ENCODE measurements around the gene FMNL1.
"Not testable (repeated sequence)": the region's sequence is repeated elsewhere in the genome, so short reads cannot be mapped to it uniquely, and the experiment has no call there.

Gene FMNL1, protein sequence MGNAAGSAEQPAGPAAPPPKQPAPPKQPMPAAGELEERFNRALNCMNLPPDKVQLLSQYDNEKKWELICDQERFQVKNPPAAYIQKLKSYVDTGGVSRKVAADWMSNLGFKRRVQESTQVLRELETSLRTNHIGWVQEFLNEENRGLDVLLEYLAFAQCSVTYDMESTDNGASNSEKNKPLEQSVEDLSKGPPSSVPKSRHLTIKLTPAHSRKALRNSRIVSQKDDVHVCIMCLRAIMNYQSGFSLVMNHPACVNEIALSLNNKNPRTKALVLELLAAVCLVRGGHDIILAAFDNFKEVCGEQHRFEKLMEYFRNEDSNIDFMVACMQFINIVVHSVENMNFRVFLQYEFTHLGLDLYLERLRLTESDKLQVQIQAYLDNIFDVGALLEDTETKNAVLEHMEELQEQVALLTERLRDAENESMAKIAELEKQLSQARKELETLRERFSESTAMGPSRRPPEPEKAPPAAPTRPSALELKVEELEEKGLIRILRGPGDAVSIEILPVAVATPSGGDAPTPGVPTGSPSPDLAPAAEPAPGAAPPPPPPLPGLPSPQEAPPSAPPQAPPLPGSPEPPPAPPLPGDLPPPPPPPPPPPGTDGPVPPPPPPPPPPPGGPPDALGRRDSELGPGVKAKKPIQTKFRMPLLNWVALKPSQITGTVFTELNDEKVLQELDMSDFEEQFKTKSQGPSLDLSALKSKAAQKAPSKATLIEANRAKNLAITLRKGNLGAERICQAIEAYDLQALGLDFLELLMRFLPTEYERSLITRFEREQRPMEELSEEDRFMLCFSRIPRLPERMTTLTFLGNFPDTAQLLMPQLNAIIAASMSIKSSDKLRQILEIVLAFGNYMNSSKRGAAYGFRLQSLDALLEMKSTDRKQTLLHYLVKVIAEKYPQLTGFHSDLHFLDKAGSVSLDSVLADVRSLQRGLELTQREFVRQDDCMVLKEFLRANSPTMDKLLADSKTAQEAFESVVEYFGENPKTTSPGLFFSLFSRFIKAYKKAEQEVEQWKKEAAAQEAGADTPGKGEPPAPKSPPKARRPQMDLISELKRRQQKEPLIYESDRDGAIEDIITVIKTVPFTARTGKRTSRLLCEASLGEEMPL

DNA sequence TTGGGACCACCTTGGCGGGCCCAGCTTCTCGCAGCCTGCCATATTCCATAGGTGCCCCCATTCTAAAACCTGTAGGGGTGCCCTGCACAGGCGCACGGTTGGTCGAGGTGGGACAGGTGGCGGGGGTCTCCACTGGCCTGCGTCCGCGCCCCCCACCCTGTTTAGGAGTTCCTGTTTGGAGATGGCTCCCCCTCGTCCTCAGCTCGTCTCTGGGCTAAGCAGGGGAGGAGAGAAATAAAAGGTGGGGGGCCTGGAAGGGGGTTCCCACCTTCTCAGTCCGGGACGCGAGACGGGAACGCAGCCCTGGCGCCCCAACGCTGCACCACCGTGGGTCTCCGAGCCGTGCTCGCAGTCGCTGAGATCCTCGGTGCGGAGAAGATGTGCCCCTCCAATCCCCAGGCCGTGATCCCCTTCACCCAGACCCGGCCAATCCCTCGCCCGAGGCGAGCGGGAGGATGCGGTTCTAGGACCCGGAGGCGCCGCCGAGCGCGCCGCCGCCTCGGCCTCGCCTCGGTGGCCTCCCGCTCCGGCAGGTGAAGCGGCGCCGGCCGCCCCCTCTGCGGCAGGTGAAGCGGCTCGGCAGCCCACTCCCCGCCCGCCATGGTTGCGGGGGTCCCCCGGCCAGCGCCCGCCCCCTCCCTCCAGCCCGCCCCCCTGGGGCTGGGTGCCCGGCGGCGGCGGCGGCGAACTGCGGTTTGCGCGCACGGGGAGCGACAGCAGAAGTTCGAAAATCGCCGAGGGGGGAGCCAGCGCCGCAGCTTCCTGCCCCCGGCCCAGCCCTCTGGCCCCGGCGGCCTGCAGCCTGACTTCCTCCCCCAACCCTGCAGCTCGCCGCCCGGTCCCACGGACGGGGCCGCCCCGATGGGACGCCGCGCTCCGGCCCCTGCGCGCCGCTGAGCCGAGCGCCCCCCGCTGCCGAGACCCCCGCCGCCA is at the start of gene FMNL1:
Gene FMNL1, plus strand, starts transcription at position 805 of the 933 bp plus-strand sequence. CDS start 240 bp downstream, outside the sequence.
- peak; percentile 85 for DNase-seq

DNA sequence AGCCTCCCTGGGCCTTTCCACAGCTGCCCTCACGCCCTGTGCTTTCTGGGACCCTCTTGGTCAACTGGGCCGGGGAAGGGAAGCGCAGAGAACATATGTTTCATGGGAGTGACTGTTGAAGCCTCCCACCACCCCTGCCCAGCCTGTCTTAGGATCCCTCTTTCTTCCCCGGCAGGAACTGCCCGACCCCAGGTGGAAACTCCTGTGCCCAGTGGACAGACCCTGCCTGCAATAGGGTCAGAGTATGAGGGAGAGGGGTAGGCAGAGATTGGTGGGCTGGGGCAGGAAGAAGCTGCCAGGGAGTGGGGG is 49.5 kb upstream of the FMNL1 start:
- no peak for DNase-seq

DNA sequence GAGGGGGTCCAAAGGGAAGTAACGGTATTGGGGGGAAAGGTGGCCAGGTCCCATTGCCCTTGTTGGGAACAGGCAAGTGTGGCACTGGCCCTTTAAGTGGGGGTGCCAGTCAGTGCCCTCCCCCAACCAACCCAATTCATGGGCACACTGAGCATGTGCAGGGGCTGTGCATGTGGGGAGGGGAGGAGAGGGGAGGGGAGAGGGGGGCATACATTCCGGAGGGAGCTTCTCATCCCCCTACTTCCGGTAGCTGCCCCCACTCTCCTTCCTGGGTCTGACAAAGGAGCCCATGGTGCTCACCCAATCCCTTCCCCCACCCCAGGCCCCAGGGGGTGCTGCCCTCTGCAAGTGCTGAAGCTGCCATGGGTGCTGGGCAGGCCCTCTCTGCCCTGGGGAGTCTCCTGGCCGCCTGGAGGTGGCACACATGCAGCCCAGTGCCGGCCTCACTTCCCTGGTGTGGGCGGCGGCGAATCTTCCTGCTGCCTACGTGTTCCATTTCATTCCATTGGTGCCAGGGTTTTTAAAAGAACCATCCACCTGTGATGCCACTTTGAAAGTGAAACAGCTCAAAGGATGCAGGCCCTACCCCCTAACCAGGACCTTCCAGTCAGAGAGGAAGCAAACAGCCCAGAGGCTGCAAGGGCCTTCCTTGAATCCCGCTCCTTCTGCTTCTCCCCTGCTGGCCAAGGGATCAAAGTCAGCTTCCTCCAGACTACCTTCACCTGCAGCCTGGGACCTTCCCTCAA is 49.0 kb upstream of the FMNL1 start:
- peak; percentile 85 for DNase-seq

DNA sequence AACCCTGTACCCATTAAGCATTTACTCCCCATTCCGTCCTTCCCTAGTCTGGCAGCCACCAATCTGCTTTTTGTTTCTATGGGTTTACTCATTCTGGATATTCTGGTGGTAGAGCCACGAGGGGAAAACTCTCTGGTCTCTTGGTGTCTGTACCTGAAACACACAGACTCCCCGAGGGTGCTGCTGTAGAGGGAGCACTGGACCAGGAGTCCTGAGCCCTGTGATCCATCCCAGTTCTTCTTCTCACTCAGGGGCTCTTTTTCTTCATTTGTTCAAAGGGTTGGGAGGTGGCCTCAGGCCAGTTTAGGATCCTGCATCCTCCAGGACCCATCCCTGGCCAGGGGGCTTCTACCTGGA is 45.9 kb upstream of the FMNL1 start:
- DNase-seq, result no peak

DNA sequence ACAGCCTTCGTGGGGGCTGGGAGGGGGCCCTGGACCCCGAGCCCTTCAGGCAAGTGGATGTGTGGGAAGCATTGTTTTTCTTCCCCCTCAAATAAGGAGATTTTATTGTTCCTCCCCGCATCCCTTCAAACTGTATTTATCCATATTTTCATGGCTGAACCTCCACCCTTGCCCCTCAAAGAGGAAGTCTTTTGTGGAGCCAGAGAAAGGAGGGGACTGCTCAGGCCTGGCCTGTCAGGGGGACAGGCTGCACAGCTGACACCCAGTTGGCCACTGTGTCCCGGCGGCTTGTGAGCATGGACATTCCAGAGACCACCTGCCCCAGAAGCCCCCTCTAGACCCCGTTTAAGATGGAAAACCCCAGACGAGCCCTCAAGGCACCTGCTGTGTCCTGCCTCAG is 44.1 kb upstream of the FMNL1 start:
- no peak for DNase-seq

DNA sequence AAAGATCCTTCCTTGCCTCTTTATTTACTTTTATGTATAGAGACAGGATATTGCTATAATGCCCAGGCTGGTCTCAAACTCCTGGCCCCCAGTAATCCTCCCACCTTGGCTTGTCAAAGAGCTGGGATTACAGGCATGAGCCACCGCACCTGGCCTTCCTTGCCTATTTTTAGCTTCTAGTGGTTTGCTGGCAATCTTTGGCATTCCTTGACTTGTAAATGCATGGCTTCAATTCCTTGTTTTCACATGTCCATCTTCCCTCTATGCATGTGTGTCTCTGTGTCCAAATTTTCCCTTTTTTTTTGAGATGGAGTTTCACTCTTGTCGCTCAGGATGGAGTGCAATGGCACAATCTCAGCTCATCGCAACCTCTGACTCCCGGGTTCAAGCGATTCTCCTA is 37.5 kb upstream of the FMNL1 start:
- no peak for DNase-seq

DNA sequence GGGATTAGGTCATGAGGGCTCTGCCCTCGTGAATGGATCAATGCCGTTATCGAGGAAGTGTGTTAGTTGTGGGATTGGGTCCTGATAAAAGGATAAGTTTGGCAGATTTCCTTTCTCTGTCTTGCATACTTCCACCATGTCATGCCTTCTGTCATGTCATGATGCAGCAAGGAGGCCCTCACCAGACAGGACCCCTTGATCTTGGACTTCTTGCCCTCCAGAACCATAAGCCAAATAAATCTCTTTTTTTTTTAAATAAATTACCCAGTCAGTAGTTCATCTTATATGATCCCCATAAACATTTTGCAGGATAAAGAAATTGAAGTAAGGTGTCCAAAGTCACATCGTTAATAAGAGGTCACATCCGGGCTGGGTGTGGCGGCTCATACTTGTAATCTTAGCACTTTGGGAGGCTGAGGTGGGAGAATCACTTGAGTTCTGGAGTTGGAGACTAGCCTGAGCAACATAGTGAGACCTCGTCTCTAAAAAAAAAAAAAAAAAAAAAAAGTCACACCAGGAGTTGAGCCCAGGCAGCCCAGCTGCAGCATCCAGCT is 34.8 kb upstream of the FMNL1 start:
- no peak for DNase-seq

DNA sequence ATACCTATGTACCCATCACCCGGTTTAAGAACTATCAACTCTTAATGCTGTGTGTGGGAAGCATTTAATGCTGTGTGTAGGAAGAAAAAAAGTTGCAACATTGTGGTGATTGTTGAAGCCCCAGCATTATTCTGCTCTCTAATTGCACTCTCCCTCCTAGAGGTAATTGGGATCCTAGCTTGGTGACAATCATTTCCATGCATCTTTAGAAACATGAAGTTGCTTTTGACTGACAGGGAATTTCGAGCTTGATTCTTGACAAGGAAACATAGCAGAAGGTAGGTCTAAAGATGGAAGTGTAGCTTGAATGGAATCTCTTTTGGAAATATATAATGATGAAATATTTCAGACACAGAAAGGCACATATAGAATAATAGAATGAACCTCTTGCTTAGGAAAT is 32.7 kb upstream of the FMNL1 start:
- DNase-seq, result no peak

DNA sequence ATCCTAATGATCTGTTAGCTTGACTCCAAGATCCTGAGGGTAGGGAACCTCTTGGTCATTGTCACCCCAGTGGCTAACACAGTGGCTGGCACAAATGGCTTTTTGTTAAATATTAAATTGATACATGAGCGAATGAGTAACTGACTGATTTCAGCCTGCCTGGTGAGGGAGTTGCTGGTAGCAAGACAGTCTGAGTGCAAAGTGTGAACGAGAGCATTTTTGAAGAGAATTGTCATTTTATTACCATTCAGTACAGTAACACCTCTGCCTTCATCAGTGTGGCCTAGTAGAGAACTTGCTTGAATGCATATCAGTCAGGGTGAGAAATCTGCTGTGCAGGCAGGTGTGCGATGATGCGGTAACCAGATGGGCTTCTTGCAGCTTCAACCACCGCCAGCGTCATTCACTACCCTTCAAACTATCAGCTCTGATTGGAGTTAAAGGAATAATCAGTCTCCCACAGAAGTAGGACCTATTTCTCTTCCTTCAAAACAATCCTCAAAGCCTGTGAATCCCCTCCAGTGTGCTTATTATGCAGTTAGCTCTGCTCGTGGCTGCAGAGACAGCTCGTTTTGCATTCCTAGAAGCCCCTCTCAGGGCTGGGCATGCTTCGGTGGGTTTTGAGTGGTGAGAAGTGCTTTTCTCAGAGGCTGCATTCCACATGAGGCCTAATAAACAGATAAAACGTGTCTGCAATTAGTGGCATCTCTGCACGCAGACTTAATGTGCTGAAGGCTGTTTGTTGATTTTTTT is 31.0 kb upstream of the FMNL1 start:
- no peak for DNase-seq

DNA sequence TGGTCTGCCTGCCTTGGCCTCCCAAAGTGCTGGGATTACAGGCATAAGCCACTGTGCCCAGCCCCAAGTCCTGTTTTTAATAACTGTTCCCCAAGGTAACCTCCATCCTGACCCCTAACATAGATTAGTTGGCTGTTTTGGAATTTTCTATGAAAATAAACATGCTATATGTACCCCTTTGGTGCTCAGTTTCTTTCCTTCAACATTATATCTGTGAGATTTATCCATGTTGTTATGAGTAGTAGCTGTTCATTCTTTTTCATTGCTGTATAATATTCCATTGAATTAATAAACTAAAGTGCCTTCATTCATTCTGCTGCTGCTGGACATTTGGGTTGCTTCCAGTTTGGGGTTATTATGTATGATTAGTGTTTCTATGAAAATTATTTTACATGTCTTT is 26.3 kb upstream of the FMNL1 start:
- no peak for DNase-seq

DNA sequence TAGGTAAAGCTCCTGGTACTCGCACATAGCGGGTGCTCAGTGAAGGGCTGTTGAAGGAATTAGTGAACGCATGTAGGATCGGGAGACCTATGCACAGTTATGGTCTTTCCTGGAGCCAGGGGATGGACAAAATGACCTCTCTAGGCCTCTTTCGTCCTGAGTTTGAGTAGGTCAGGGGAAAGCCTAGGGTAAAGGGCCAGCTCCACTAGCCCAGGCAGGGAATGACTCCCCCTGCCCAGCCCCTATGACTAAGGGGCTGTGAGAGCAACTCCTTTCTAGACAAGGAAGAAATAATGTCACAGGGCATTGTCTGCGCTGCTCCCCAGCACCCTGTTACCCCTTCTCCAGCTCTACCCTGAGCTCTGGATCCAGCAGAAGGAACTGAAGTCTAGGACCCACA is 24.6 kb upstream of the FMNL1 start:
- DNase-seq, result no peak

DNA sequence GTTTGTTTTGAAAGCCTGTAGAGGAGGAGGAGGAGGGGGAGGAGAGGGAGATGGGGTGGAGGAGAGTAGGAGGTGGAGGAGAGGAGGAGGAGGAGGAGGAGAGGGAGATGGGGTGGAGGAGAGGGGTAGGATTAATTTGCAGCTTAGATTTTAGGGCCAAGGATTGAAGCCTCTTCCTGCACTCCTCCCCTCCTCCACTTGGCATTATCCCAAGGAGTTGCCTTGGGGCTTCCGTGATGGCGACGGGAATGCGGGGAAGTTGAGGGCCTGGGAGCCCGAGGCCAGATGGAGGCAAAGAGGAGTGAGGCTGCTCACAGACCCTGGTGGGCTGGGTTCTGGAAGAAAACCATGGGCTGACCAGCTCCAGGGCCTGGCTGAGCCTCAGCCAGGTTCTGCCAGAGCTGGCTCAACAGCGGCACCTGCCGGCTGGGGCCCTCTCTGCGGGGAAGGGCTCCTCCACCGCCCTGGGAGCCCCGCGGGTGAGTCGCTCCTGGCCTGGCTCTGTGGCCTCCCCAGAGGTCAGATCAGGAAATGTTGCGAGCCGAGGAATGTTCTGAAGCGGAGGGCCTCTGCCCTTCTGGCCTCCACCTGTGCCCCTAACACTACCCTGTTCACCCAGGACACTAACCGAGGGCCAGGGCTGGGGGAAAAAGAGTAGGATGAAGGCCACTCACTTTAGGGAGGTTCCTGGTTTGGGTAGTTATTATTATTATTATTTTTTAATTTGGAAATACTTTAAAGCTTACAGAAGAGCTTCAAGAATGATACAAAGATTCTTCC is 23.9 kb upstream of the FMNL1 start:
- peak; percentile 97 for DNase-seq

DNA sequence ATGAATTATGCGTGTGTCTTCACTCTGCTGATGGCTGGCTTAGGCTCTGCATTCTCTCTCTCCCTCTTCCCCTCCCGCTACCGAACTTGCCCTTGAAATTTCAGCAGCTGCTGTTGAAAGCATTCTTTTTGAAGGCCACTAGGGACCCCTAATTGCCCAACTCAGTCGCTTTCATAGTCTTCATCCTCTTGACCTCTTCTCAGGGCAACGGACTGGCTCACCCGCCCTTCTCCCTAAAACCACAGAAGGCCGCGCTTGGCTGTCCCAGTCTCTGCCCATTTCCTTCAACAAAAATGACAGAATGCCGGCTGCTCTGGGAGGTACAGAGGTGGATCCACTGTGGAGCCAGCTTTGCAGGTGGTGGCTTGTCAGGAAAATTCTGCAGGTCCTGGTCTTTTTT is 21.0 kb upstream of the FMNL1 start:
- DNase-seq, result no peak

DNA sequence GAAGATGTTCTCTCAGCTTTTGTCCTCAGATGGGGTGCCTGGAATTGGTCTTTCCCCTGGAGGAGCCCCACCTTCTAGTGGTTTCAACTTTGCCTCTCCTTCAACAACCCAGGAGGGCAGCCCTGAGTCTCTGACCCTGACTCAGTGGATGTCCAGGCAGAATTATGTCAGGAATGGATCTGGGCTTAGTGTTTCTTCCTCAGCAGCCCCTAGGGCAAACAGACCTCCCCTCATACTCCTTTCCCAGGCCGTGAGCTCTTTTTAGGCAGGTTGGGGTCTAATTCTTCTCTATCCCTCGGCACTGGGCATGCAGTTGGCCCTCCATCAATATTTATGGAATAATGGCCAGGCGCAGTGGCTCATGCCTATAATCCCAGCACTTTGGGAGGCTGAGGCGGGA is 20.2 kb upstream of the FMNL1 start:
- no peak for DNase-seq

DNA sequence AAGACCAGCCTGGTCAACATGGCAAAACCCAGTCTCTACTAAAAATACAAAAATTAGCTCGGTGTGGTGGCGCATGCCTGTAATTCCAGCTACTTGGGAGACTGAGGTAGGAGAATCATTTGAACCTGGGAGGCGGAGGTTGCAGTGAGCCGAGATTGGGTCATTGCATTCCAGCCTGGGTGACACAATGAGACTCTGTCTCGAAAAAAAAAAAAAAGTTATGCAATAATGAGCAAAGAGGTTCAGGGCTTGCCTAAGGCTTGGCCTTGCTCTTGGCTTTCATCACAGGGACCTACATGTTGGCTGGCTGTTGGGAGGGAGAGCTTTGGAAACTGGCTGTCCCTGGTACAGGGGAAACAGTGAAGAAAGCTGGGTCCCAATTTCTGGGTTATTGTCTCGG is 19.8 kb upstream of the FMNL1 start:
- not testable (repeated sequence) for DNase-seq

DNA sequence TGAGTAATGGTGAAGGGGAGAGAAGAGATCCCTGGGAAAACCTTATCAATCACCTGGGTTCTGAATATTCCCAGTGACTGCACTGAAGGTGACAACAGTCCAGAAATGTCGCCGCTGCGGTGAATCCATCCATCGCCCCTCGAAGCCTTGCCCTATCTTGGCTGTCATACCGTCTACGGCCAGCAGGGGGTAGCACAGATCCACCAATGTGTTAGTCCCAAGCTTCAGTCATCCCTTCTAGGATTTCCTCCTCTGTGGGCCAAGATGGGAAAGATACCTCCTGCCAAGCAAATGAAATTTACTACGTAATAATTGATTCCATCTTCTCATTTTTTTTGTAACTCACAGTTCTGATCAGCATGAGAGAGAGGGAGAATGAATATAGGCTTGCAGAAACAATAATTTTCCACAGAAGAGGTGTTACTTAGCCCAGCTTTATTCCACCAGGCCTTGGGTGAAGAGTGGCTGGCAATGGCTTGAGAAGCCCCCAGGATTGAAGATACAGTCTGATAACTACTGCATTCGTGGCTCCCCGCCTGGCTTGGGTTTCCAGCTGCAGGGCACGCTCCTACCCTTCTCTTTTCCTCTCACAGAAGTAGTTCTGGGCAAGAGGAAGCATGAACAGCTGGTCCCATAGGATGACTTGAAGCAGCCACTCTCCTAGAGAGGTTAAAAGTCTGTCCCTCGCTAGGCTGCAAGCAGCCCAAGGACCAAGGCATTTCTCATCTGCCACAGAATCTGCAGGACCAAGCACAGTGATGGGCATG is 2.6 kb upstream of the FMNL1 start:
- peak; percentile 99 for DNase-seq

DNA sequence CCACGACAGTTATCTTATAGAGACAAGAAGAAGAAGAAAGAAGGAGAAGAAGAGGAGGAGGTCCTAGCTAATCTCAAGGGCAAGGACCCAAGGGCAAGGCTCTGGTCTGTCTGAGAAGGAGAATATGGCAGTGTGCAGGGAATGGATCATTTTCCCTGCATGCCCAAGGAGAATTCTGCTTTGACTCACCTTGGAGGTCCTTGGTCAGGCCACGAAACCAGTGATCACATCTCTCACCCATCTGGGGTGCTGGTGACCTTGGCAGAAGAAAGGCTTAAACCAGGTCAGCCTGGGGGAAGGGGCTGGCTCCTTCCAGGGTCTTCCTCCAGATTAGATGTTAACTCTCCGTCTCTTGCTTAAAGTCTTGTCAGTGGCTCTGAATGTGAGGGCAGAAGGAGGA is 1.6 kb upstream of the FMNL1 start:
- DNase-seq, result no peak

DNA sequence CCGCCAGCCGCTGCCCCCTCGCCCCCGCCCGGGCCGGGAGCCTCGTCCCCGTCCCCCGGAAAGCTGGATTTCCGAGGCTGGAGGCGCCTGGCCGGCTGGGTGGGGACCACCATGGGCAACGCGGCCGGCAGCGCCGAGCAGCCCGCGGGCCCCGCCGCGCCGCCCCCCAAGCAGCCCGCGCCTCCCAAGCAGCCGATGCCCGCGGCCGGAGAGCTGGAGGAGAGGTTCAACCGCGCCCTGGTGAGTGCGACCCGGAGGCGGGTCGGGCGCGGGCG is 266 bp downstream of the FMNL1 start:
- DNase-seq, result no peak

DNA sequence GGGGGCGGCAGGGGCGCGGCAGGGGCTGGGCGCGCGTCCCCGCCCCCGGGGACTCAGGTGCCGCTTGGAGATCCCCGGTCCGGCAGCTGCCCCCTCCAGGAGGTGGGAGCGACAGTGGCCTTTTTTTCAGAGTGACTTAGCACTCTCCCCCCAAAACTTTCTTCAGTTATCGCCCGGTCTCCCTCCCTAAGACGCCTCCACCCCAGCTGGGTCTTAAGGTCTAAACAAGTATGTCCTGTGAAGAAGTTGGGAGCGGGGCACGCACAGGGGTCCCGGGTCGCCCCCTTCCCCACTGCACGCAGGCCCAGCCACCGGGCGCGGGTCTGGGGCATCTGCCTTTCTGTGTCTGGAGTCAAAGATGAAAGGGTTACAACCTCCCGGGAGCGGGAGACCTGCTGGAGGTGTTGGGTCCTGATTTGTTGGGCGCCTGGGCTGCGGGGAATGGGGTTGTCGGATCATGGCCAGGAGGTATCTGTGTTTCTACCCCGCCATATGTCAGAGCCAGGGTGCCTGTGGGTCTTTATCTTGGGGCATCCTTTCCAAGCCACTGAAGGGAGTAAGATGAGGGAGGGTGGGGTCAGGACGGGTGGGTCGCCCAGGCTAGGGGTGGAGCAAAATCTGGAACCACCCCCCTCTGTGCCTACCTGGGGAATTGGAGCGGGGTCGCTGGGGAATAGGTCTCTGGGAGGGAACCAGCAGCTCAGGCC is 757 bp downstream of the FMNL1 start:
- DNase-seq, result peak; percentile 84
